ENCODE data around the gene B4GALT5. TPM values are rescaled to one million over a fixed set of nuclear protein-coding genes. Genes with fewer than 3 reads are reported as not detected.

The B4GALT5 gene
- total RNA-seq, 8 experiments from 2014 or later: 18.6 to 69.8 (median 37.5) TPM

DNA sequence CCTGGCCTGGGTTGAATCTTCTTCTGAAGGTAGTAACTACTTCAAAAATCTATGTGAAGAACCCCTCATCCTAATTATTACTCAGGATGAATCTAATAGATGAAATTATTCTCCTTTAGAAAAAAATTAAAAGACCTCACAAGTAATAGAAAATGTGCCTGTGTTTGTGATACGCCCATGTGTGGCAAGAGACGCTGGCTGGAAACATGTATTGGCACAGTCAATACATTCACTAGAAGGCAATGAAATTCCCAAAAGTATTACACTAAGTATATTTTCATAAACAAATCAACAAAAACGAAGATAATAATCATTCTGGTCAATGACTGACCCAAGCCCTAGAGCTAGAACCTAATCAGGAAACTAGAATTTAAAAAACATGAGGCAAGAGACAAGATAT lies 64.0 kb downstream of the B4GALT5 start:
- in situ Hi-C loops (cut with MboI; ENCODE audit: low pct_unique_long_range_greater_than_20kb in 2 of 9, low sequenced_read_pairs in 9 of 9, unreplicated experiment in 9 of 9): no loop called here

DNA sequence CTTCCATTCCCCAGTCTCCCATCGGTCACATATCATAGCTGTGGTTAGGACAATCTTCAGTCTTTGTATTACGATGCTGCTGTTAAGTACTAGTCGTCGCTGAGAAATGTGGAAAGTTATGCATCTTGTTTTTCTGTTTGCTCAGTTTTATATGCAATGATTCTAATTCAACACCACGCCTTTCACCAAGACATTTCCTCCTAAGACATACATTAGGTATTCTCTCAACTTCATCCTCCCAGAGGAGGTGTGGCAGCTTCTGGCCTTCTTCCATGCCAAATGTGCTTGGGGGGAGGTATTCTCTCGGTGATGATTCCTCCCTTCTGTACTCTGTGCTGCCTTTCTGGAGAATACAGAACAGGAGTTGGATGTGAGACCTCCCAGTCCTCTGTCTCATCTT lies 66.1 kb downstream of the B4GALT5 start:
- H3K27ac ChIP-seq: no peak overlapping the region
- in situ Hi-C loops (cut with MboI; ENCODE audit: low pct_unique_long_range_greater_than_20kb in 2 of 9, low sequenced_read_pairs in 9 of 9, unreplicated experiment in 9 of 9): no loop called here
- WGBS, 10 experiments: 7 to 100% (median 60%) methylated on average over 1 to 6 of the region's 6 CpGs; no CpG with 5 or more reads in 3 of the 10 experiments
- H3K4me1 ChIP-seq (replicated peaks in 1 of 2): no peaks in the 10 kb centered on the region
- H3K4me3 ChIP-seq: no peak overlapping the region
- ATAC-seq (replicated peaks in 6 of 8): peak in 3 of 8 experiments; percentile 81 to 96 (median 87)

More for the DNA sequence above, 64.0 kb downstream of the B4GALT5 start:
- H3K27ac ChIP-seq: no peak overlapping the region
- 56 to 100% (median 86%) methylated on average over 2 to 3 of the region's 3 CpGs for WGBS, 10 experiments
- no peaks in the 10 kb centered on the region for H3K4me1 ChIP-seq (replicated peaks in 1 of 2)
- ATAC-seq (replicated peaks in 6 of 8): no peak
- no peak overlapping the region for H3K4me3 ChIP-seq

DNA sequence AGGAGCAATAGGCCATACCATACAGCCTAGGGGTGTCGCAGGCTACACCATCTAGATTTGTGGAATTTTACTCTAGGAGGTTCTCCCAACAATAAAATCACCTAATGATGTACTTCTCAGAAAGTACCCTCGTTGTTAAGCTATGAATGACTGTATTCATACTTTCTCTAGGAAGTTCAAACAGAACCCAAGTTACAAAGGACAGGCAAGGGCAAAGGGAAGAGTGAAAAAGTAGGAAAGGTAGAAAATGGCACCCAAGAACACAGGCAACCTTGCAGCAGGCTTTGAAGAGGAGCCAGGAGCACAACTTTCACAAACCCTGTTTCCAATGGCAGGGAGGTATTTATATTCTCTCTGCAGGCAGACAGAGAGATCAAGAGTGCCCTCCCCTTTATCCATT lies 67.2 kb downstream of the B4GALT5 start:
- in situ Hi-C loops (cut with MboI; ENCODE audit: low pct_unique_long_range_greater_than_20kb in 2 of 9, low sequenced_read_pairs in 9 of 9, unreplicated experiment in 9 of 9): no loop called here
- Histone ChIP-seq H3K27ac (no peak overlapping the region), H3K4me1 (replicated peaks in 1 of 2) (no peaks in the 10 kb centered on the region), H3K4me3 (no peak overlapping the region)
- ATAC-seq (replicated peaks in 6 of 8): no peak
- WGBS, 10 experiments: 43 to 100% (median 100%) methylated on average over 1 to 2 of the region's 2 CpGs; no CpG with 5 or more reads in 1 of the 10 experiments

DNA sequence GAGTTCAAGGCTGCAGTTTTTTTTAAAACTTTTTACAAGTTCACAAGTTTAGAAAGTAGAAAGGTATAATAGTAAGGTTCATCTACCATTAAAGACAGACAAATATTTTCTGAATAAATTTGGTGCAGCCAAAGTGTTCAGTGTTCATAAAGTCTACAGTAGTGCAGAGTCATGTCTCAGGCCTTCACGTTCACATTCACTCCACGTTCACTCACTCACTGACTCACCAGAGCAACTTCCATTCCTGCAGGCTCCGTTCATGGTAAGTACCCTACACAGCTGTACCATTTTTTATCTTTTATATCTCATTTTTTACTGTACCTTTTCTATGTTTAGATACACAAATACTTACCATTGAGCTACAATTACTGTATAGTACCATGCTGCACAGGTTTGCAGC lies 67.6 kb downstream of the B4GALT5 start:
- ATAC-seq (replicated peaks in 6 of 8): no peak
- Histone ChIP-seq H3K4me1 (replicated peaks in 1 of 2) (no peaks in the 10 kb centered on the region), H3K27ac (no peak overlapping the region), H3K4me3 (no peak overlapping the region)
- 54 to 100% (median 90%) methylated on average over 1 to 3 of the region's 3 CpGs; no CpG with 5 or more reads in 3 of the 10 experiments for WGBS, 10 experiments
- in situ Hi-C loops (cut with MboI; ENCODE audit: low pct_unique_long_range_greater_than_20kb in 2 of 9, low sequenced_read_pairs in 9 of 9, unreplicated experiment in 9 of 9): no loop called here

DNA sequence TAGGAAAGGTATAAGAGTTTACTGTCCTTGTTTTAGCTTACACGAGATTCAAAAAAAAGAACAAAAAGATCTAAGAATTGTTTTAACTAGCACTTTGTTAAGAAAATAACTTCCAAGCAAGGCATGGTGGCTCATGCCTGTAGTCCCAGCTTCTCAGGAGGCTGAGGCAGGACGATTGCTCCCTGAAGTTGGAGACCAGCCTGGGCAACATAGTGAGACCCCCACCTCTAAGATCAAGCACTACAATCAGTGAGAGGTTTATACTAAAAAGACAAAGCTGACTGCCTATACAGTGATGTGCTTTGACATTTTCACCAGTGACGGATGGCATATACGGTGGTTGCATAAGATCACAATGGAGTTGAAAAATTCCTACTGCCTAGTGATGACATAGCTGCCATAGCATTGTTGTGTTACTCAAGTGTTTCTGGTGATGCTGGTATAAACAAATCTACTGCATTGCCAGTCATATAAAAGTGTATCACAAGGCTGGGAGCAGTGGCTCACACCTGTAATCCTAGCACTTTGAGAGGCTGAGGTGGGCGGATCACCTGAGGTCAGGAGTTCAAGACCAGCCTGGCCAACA lies 68.6 kb downstream of the B4GALT5 start:
- no peak overlapping the region for H3K27ac ChIP-seq
- in situ Hi-C loops (cut with MboI; ENCODE audit: low pct_unique_long_range_greater_than_20kb in 2 of 9, low sequenced_read_pairs in 9 of 9, unreplicated experiment in 9 of 9): no loop called here
- H3K4me1 ChIP-seq (replicated peaks in 1 of 2): no peaks in the 10 kb centered on the region
- ATAC-seq (replicated peaks in 6 of 8): no peak
- 84 to 100% (median 91%) methylated on average over 1 to 5 of the region's 5 CpGs for WGBS, 10 experiments
- no peak overlapping the region for H3K4me3 ChIP-seq

DNA sequence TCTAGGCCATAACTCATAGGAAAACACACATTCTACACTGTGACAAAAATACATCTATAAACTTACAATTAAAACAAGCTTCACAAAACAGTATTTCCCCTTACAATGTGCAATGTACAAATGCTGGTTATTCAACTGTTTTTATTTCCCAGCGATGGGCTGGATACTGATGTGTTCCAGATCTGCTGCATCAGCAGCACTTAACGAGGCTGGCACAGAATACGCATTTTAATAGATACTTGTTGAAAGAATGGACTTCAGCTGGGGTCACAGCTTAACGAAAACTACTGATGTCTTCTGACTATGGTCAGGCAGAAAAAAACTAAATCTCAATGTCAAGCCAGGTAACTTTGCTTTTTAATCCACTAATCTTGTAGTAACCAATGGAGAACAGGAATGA lies 70.9 kb downstream of the B4GALT5 start:
- ATAC-seq (replicated peaks in 6 of 8): no peak
- no peak overlapping the region for H3K4me3 ChIP-seq
- no peak overlapping the region for H3K27ac ChIP-seq
- H3K4me1 ChIP-seq (replicated peaks in 1 of 2): no peaks in the 10 kb centered on the region
- WGBS, 10 experiments: 33 to 96% (median 79%) methylated on average over 1 to 4 of the region's 4 CpGs; no CpG with 5 or more reads in 1 of the 10 experiments
- in situ Hi-C loops (cut with MboI; ENCODE audit: low pct_unique_long_range_greater_than_20kb in 2 of 9, low sequenced_read_pairs in 9 of 9, unreplicated experiment in 9 of 9): no loop called here

DNA sequence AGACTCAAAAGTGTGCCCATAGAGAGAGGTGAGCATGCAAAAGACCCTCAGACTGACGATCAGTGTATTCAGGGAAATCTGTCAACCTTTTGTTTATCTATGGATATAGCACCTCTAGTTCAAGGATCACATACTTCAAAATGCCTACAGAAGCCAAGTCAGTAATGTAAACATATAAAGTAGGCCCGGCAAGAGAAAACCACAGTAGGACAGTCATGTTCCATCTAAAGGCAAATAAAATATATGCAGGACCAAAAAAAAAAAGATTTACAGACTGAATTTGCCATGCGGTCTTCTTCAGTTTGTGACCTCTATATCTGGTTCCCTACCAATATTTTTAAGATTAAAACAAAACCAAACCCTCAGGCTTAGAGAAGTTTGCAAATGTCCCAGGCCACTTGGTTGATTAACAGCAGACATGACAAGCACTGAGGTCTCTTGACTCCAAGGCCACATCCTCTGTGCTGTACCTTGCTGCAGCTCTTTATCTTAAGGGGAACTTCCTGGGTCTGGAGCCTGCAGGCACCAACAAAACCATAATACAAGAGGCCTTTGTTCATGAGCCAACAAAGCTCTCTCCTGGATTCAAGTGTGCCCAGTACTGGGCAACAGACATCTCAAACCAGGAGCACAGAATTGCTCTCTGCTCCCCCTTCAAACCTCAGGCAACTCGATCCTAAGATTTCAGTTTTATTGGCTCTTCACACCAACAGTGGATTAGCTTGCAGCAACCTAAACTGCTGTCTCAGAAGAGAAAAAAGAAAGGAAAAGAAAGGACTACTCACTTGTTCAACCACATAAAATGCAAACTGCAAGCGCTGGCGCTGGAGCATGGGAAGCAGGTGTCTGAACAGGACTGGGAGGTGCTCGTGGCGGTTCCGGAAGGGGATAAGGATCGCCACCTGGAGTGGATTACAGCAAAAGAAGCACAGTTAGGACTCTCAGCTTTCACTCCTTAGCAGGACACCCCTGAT lies 71.7 kb downstream of the B4GALT5 start:
- in situ Hi-C loops (cut with MboI; ENCODE audit: low pct_unique_long_range_greater_than_20kb in 2 of 9, low sequenced_read_pairs in 9 of 9, unreplicated experiment in 9 of 9): no loop called here
- 70 to 100% (median 85%) methylated on average over 2 to 7 of the region's 10 CpGs; no CpG with 5 or more reads in 1 of the 10 experiments for WGBS, 10 experiments
- H3K27ac ChIP-seq: no peak overlapping the region

DNA sequence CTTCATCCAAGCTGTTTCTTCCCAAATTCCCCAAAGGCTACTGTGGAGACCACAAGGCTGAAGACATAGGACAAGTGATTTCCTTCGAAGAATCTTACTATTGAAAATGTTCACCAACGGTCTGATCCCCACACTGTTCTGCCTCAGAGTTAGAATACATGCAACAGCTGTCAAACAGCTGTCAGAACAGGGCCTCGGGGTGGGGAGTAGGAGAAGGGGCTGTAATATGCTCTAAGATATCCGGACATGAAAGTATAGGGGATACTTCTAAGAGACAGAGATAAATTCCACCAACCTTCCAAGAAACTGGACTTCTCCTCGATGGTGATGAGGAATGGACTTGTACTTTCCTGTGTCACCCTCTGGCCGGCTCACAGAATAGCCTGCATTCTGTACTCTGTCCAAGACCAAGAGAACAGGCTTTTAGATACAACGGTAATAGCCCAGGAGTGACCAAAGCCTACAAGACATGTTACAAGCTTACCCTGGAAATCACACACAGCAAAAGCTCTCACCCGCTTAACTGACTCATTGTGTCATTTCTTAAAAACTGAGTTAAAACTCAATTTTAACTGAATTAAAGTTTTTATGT lies 76.5 kb downstream of the B4GALT5 start:
- in situ Hi-C loops (cut with MboI; ENCODE audit: low pct_unique_long_range_greater_than_20kb in 2 of 9, low sequenced_read_pairs in 9 of 9, unreplicated experiment in 9 of 9): no loop called here
- no peak for ATAC-seq (replicated peaks in 6 of 8)
- WGBS, 10 experiments: 30 to 100% (median 88%) methylated on average over 2 to 7 of the region's 8 CpGs
- H3K27ac ChIP-seq: no peak overlapping the region
- H3K4me1 ChIP-seq (replicated peaks in 1 of 2): peaks cover 16 to 29% of the 10 kb centered on the region in 2 donors
- no peak overlapping the region for H3K4me3 ChIP-seq

More for the DNA sequence above, 71.7 kb downstream of the B4GALT5 start:
- no peaks in the 10 kb centered on the region for H3K4me1 ChIP-seq (replicated peaks in 1 of 2)
- H3K4me3 ChIP-seq: no peak overlapping the region
- peak in 1 of 8 experiments; percentile 27 for ATAC-seq (replicated peaks in 6 of 8)

DNA sequence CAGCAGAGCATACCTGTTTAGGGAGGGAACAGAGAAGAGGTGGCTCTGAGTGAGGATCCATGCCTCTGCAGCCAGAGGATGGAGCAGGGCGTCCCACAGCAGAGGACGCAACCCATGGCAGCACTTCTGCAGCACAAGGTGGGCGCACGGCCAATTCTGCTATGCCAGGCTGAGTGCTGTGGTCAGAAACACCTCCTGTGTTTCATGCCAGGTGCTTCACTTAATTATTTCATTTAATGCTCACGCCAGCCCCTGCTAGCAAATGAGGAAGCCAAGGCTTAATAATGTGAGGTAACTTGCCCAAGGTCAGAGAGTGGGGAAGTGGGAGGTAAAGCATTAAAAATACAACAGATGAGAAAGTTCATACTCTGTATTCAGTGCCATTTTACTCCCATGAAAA lies 77.2 kb downstream of the B4GALT5 start:
- H3K4me3 ChIP-seq: no peak overlapping the region
- H3K27ac ChIP-seq: no peak overlapping the region
- in situ Hi-C loops (cut with MboI; ENCODE audit: low pct_unique_long_range_greater_than_20kb in 2 of 9, low sequenced_read_pairs in 9 of 9, unreplicated experiment in 9 of 9): no loop called here
- peaks cover 16 to 29% of the 10 kb centered on the region in 2 donors for H3K4me1 ChIP-seq (replicated peaks in 1 of 2)
- no peak for ATAC-seq (replicated peaks in 6 of 8)
- WGBS, 10 experiments: 98 to 100% (median 100%) methylated on average over 1 to 5 of the region's 5 CpGs; no CpG with 5 or more reads in 6 of the 10 experiments

DNA sequence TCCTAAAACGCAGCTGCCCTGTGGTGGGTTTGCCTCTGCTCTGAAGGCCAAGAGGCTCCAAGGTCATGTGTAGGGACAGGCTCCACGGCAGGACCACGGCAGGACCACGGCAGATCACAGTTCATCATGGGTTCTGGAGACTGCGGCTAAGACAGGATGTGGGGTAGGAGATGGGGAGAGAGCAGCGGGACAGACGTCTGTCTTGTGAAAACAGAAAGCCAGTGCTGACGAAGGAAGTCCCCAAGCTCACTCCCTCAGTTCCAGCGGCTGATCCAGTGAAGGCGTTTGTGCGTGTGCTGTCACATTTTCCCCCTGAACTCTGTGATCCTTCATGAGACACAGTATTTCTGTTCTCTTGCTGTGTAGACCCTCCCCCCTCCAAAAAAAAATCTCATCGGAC lies 77.8 kb downstream of the B4GALT5 start:
- WGBS, 10 experiments: 40 to 100% (median 92%) methylated on average over 1 to 10 of the region's 12 CpGs; no CpG with 5 or more reads in 3 of the 10 experiments
- Histone ChIP-seq H3K4me3 (no peak overlapping the region), H3K4me1 (replicated peaks in 1 of 2) (peaks cover 16 to 29% of the 10 kb centered on the region in 2 donors), H3K27ac (no peak overlapping the region)
- no peak for ATAC-seq (replicated peaks in 6 of 8)
- in situ Hi-C loops (cut with MboI; ENCODE audit: low pct_unique_long_range_greater_than_20kb in 2 of 9, low sequenced_read_pairs in 9 of 9, unreplicated experiment in 9 of 9): no loop called here

DNA sequence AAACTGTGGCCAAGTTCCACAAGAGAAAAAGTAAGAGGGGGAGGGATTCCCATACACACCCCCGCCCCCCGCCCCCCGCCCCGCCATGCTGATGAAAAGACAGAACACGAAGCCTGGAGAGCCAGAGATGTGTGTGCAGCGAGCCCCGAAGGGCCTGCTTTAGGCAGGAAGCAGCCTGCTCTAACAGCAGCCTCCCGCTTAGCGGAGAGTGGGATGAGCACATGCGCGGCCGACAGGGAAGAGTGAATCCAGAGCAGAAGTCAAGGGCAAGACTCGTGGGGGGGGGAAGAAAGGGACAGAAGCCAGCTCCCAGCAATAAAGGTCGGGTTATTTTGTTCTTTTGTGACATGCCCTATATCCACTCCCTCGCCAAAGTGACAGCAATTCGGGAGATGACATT lies 78.5 kb downstream of the B4GALT5 start:
- in situ Hi-C loops (cut with MboI; ENCODE audit: low pct_unique_long_range_greater_than_20kb in 2 of 9, low sequenced_read_pairs in 9 of 9, unreplicated experiment in 9 of 9): no loop called here
- no peak overlapping the region for H3K27ac ChIP-seq
- peak in 5 of 8 experiments; percentile 58 to 82 (median 79) for ATAC-seq (replicated peaks in 6 of 8)

DNA sequence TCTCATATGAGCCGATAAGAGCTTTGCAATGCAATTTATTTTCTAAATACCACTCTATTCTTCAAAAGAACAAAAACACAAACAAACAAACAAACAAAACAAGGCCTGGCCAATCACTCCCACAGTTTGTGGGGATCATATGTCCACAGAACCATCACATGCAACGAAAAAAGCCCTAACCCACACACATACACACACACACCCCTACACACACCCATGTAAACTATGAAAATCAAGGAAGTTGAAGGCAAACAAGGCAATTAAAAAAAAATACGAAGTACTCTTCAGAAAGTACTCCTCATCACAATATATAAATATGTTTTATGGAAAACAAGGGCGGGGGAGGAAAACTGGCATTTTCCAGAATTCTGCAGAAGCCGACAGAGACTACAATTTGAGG lies 79.6 kb downstream of the B4GALT5 start:
- peak in 1 of 8 experiments; percentile 44 for ATAC-seq (replicated peaks in 6 of 8)
- Histone ChIP-seq H3K4me3 (no peak overlapping the region), H3K4me1 (replicated peaks in 1 of 2) (peaks cover 16 to 29% of the 10 kb centered on the region in 2 donors), H3K27ac (no peak overlapping the region)
- in situ Hi-C loops (cut with MboI; ENCODE audit: low pct_unique_long_range_greater_than_20kb in 2 of 9, low sequenced_read_pairs in 9 of 9, unreplicated experiment in 9 of 9): no loop called here
- WGBS, 10 experiments: 6 to 100% (median 72%) methylated on average over 1 to 5 of the region's 5 CpGs

More for the DNA sequence above, 78.5 kb downstream of the B4GALT5 start:
- 23 to 80% (median 52%) methylated on average over 1 to 9 of the region's 16 CpGs; no CpG with 5 or more reads in 5 of the 10 experiments for WGBS, 10 experiments
- Histone ChIP-seq H3K4me1 (replicated peaks in 1 of 2) (peaks cover 16 to 29% of the 10 kb centered on the region in 2 donors), H3K4me3 (no peak overlapping the region)

DNA sequence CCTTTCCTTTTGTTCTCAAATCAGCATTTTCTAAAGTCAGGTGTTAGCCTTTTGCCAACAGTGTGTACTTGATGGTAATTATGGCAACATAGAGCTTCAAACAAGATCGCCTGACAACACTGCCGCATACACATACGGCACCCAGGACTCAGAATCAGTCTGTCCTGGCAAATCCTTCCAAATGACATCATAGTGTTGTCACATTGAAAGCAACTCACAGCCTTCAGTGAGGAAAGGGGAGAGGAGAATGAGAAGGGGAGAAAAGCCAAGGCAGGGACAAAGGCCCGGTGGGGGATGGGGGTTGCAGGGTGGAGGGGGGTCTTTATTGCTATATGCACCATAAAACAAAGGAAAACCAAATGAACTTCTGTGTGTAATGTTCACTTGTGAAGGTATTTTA lies 80.0 kb downstream of the B4GALT5 start:
- in situ Hi-C loops (cut with MboI; ENCODE audit: low pct_unique_long_range_greater_than_20kb in 2 of 9, low sequenced_read_pairs in 9 of 9, unreplicated experiment in 9 of 9): no loop called here
- no peak overlapping the region for H3K4me3 ChIP-seq
- no peak overlapping the region for H3K27ac ChIP-seq
- 71 to 75% methylated on average over 3 to 4 of the region's 4 CpGs; no CpG with 5 or more reads in 8 of the 10 experiments for WGBS, 10 experiments
- peak in 5 of 8 experiments; percentile 23 to 77 (median 47) for ATAC-seq (replicated peaks in 6 of 8)
- H3K4me1 ChIP-seq (replicated peaks in 1 of 2): peaks cover 16 to 29% of the 10 kb centered on the region in 2 donors

All from motor neuron (in vitro differentiated cells).